K562 (cell line): ENCODE data around the gene SH3GLB2. TPM values are rescaled to one million over a fixed set of nuclear protein-coding genes. Genes with fewer than 3 reads are reported as not detected.

Source experiments
- BHLHE40 ChIP-seq: IDR thresholded peaks from 2 replicates; pipeline ENCODE4 v1.6.1; 2011; ENCODE audit warnings: low read length, improper control_type of control experiment
- FIP1L1 ChIP-seq: fragments of 200-400 bp; formaldehyde crosslinking; IDR thresholded peaks from 2 replicates; pipeline ENCODE4 v1.6.1; 2018; ENCODE audit warnings: mild to moderate bottlenecking, low read depth, low read length; ENCODE audit not compliant: poor library complexity, severe bottlenecking
- HCFC1 ChIP-seq: IDR thresholded peaks from 2 replicates; pipeline ENCODE4 v1.6.1; 2012; ENCODE audit warnings: low read depth, low read length, improper control_type of control experiment
- HMG20B ChIP-seq: fragments of 250-450 bp; sonication (Bioruptor Pico); IDR thresholded peaks from 2 replicates; pipeline ENCODE4 v1.5.0; 2021; ENCODE audit warnings: mild to moderate bottlenecking
- L3MBTL2 ChIP-seq: fragments of 450-650 bp; IDR thresholded peaks from 2 replicates; pipeline ENCODE4 v1.6.1; 2016; ENCODE audit warnings: mild to moderate bottlenecking, moderate library complexity
- MTA3 ChIP-seq: fragments of 450-650 bp; formaldehyde crosslinking; IDR thresholded peaks from 2 replicates; pipeline ENCODE4 v1.6.1; 2017; ENCODE audit warnings: mild to moderate bottlenecking, borderline replicate concordance
- MYC ChIP-seq, 2 experiments: fragments of 250-450 bp in 1 of 2; sonication (Bioruptor Pico) in 1 of 2; IDR thresholded peaks; 2 replicates each; pipeline versions ENCODE4 v1.5.1 to v1.6.1; 2012 to 2021; ENCODE audit warnings: low read depth in 2 of 2, borderline replicate concordance in 1 of 2, improper control_type of control experiment in 1 of 2, low read length in 1 of 2, mild to moderate bottlenecking in 1 of 2, moderate library complexity in 1 of 2
- NFE2L1 ChIP-seq: fragments of 450-650 bp; IDR thresholded peaks from 2 replicates; pipeline ENCODE4 v1.6.1; 2016; ENCODE audit warnings: missing genetic modification characterization, low read depth, mild to moderate bottlenecking, missing compliant biosample characterization, moderate library complexity, borderline replicate concordance
- POLR2AphosphoS2 ChIP-seq: IDR thresholded peaks from 2 replicates; pipeline ENCODE4 v1.6.1; 2012; ENCODE audit warnings: low read length, improper control_type of control experiment
- RBFOX2 ChIP-seq: fragments of 200-400 bp; formaldehyde crosslinking; IDR thresholded peaks from 2 replicates; pipeline ENCODE4 v1.6.1; 2017; ENCODE audit warnings: low read depth, mild to moderate bottlenecking, low read length, moderate library complexity
- SMARCA5 ChIP-seq: fragments of 450-650 bp; IDR thresholded peaks from 2 replicates; pipeline ENCODE4 v1.6.1; 2016
- SMC3 ChIP-seq: conservative IDR thresholded peaks from 2 replicates; pipeline ENCODE4 v1.6.1; 2011; ENCODE audit warnings: low read depth, low read length, improper control_type of control experiment; ENCODE audit not compliant: insufficient read depth
- STAG1 ChIP-seq: sonication (generic); formaldehyde crosslinking; IDR thresholded peaks from 2 replicates; pipeline ENCODE4 v1.5.0; 2020; ENCODE audit warnings: missing genetic modification reagents, borderline replicate concordance
- SUPT5H ChIP-seq: fragments of 450-650 bp; IDR thresholded peaks from 2 replicates; pipeline ENCODE4 v1.6.1; 2016
- TEAD1 ChIP-seq, 2 experiments: fragments of 450-650 bp in 1 of 2; sonication (generic) in 1 of 2; formaldehyde crosslinking; IDR thresholded peaks; 2 replicates each; pipeline versions ENCODE4 v1.4.0 to v1.8.0; 2020 to 2022; ENCODE audit warnings: mild to moderate bottlenecking in 2 of 2, missing genetic modification reagents in 1 of 2
- ZBTB33 ChIP-seq: sonication (generic); formaldehyde crosslinking; IDR thresholded peaks from 2 replicates; pipeline ENCODE4 v1.8.1; 2023; ENCODE audit warnings: mild to moderate bottlenecking, missing genetic modification reagents
- ZMIZ1 ChIP-seq, 2 experiments: fragments of 150-350 bp in 1 of 2; IDR thresholded peaks; 2 replicates each; pipeline ENCODE4 v1.6.1; 2012 to 2016; ENCODE audit warnings: low read depth in 2 of 2, low read length in 2 of 2, mild to moderate bottlenecking in 1 of 2, moderate library complexity in 1 of 2
- ZNF165 ChIP-seq: fragments of 250-450 bp; sonication (Bioruptor Pico); IDR thresholded peaks from 2 replicates; pipeline ENCODE4 v1.4.0; 2020; ENCODE audit warnings: borderline replicate concordance
- ZNF282 ChIP-seq: sonication (generic); formaldehyde crosslinking; IDR thresholded peaks from 2 replicates; pipeline ENCODE4 v1.8.1; 2023; ENCODE audit warnings: missing genetic modification reagents
- ZNF740 ChIP-seq, 3 experiments: fragments of 200-800 bp in 1 of 3; sonication (Bioruptor generic) in 1 of 3; sonication (generic) in 1 of 3; formaldehyde crosslinking in 1 of 3; IDR thresholded peaks; 2 replicates each; pipeline versions ENCODE4 v1.6.1 to v1.8.0; 2016 to 2022; ENCODE audit warnings: mild to moderate bottlenecking in 2 of 3, missing compliant biosample characterization in 2 of 3, missing genetic modification characterization in 2 of 3, missing genetic modification reagents in 1 of 3
- polyA plus RNA-seq, 8 experiments: library from polyadenylated mRNA; depleted of rRNA in 4 of 8; stranded (reverse) in 5 of 8; unstranded in 3 of 8; fragments of >200 nt; fragmentation: Nextera tagmentation in 2 of 8; fragmentation: Illumina TruSeq in 1 of 8; extraction: Ambion mirVana in 2 of 8; extraction: Trizol in 1 of 8; gene quantifications; 2 replicates each; pipeline versions ENCODE4 v1.2.1 to v1.2.3, GENCODE V29; 2011 to 2014; ENCODE audit warnings: inconsistent platforms in 1 of 8, missing spikeins in 1 of 8
- total RNA-seq, 7 experiments: library from RNA; depleted of rRNA in 6 of 7; stranded (reverse); fragments of >200 nt in 6 of 7; fragmentation: Illumina TruSeq in 2 of 7; extraction: Trizol in 2 of 7; gene quantifications; 2 replicates each; pipeline versions ENCODE4 v1.2.1 to v1.2.3, GENCODE V29; 2011 to 2021; ENCODE audit warnings: low replicate concordance in 1 of 7

SH3GLB2 gene
- total and polyA plus RNA-seq, 9 of the 15 experiments (the other 6 are each of a cell fraction or from before 2014, with no cell fraction given), result 0.20 to 118 (median 58.8) TPM

DNA sequence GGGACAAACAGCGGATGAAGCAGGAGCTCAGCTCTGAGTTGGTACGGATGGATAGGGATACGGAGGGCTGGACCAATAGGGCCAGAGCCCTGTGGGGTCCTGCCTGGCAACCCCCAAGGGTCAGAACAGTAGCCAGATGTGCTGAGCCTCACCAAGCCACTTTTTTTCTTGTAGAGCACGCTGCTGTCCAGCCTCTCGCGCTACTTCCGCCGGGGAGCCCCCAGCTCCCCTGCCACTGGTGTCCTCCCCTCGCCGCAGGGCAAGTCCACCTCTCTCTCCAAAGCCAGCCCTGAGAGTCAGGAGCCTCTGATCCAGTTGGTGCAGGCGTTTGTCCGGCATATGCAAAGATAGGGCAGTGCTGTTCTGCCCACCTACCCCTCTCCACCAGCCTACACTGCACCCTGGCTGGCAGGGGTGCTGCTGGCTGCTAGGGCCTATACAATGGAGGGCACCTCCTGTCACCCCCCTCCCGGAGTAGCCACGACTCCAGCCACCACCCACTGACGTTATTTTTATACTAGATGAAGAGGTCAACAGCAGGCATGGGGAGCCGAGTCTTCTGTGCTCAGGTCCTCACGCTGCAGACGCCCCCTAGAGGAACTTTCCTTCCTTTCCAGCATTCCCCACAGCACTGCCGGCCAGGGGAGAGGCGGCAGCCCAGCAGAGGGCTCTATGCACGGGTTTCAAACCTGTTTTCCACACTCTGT, 21.6 kb downstream of the SH3GLB2 start (continued):
- TF ChIP-seq STAG1, result peak; percentile 19; the same call in 1 of the 2 replicates
- no peak for TF ChIP-seq ZNF740 (CRISPR knock-in tag; IDR thresholded peaks at IDR 0.05)
- TF ChIP-seq ZNF740 (tag; IDR thresholded peaks at IDR 0.05), result 0 out of 4 replicates have a peak, but pooled peaks of 1 of the 2 experiments have one; percentile 35
- TF ChIP-seq SMARCA5, result 0 out of 2 replicates have a peak, but pooled peaks have one; percentile 16
- peak; percentile 93 for TF ChIP-seq POLR2AphosphoS2
- no peak for TF ChIP-seq ZNF165 (CRISPR knock-in tag)
- TF ChIP-seq HMG20B (CRISPR knock-in tag), result no peak
- TF ChIP-seq ZNF282, result no peak
- peak; percentile 58 for TF ChIP-seq MYC (IDR thresholded peaks at IDR 0.05; ENCODE audit: low read depth, low read length)
- TF ChIP-seq MYC (CRISPR knock-in tag; IDR thresholded peaks at IDR 0.05; ENCODE audit: borderline replicate concordance, low read depth), result no peak
- 0 out of 2 replicates have a peak, but pooled peaks have one; percentile 16 for TF ChIP-seq BHLHE40
- TF ChIP-seq NFE2L1 (tag), result no peak
- TF ChIP-seq HCFC1, result peak; percentile 52; the same call in 1 of the 2 replicates
- peak; percentile 16; the same call in 1 of the 2 replicates for TF ChIP-seq L3MBTL2
- 0 out of 4 replicates have a peak, but pooled peaks of 1 of the 2 experiments have one; percentile 69 for TF ChIP-seq ZMIZ1 (IDR thresholded peaks at IDR 0.05; ENCODE audit: low read depth in 2 of 2, low read length in 2 of 2)
- TF ChIP-seq SMC3, result peak; percentile 43; the same call in 1 of the 2 replicates
- peak; percentile 31 to 78; a peak in 1 of 4 replicates for TF ChIP-seq TEAD1 (CRISPR knock-in tag; IDR thresholded peaks at IDR 0.05)
- TF ChIP-seq SUPT5H, result peak; percentile 74
- peak; percentile 62 for TF ChIP-seq RBFOX2
- TF ChIP-seq ZBTB33 (CRISPR knock-in tag), result peak; percentile 74
- TF ChIP-seq FIP1L1, result peak; percentile 52
- TF ChIP-seq MTA3, result peak; percentile 63
